HUES6 (cell line): ENCODE results near the gene PANK2.

ENCODE experiments used
- H3K27ac ChIP-seq: 2 replicates; pipeline ENCODE4 v1.7.0; 2013; ENCODE audit warnings: low read depth, mild to moderate bottlenecking, low read length, inconsistent platforms
- H3K27me3 ChIP-seq: 2 replicates; pipeline ENCODE4 v1.6.1; 2013; ENCODE audit warnings: low read length; ENCODE audit not compliant: control insufficient read depth, insufficient read depth
- H3K36me3 ChIP-seq: 2 replicates; pipeline ENCODE4 v1.6.1; 2013; ENCODE audit warnings: low read length; ENCODE audit not compliant: control insufficient read depth, insufficient read depth
- H3K4me1 ChIP-seq: 2 replicates; pipeline ENCODE4 v1.6.1; 2013; ENCODE audit warnings: low read length; ENCODE audit not compliant: control insufficient read depth, insufficient read depth
- H3K4me3 ChIP-seq: 2 replicates; pipeline ENCODE4 v1.5.1; 2013; ENCODE audit warnings: low read depth, low read length
- H3K9ac ChIP-seq: one replicate; pipeline ENCODE4 v1.6.1; 2013; ENCODE audit warnings: mild to moderate bottlenecking, low read length
- H3K9me3 ChIP-seq: 2 replicates; pipeline ENCODE4 v1.6.1; 2013; ENCODE audit warnings: low read depth, low read length; ENCODE audit not compliant: control insufficient read depth, insufficient read depth

Gene PANK2

DNA sequence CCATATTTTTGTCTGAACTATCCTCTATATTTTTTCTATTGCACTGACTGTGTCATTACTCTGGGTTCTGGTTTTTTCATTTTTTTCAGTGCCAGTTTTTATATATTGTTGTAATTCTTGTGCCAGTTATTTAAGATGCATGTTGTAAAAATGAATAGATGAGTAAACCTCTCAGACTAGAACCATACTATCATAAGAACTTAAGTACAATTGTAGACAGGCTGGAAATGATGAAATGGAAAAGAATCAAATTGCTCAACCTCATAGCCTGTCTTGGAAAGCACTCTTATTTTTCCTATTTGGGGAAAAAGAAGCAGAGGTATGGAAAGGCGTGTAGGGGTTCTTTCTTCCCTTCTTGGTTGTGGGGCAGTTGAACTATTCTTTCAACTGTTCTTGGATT is 30.2 kb downstream of the PANK2 start:
- no peaks in the 10 kb centered on the region for H3K27me3 ChIP-seq
- H3K4me3 ChIP-seq = no peak overlapping the region
- H3K27ac ChIP-seq = no peak overlapping the region
- peaks cover 91% of the 10 kb centered on the region for H3K36me3 ChIP-seq
- H3K4me1 ChIP-seq = no peaks in the 10 kb centered on the region
- H3K9ac ChIP-seq = no peak overlapping the region
- no peaks in the 10 kb centered on the region for H3K9me3 ChIP-seq

DNA sequence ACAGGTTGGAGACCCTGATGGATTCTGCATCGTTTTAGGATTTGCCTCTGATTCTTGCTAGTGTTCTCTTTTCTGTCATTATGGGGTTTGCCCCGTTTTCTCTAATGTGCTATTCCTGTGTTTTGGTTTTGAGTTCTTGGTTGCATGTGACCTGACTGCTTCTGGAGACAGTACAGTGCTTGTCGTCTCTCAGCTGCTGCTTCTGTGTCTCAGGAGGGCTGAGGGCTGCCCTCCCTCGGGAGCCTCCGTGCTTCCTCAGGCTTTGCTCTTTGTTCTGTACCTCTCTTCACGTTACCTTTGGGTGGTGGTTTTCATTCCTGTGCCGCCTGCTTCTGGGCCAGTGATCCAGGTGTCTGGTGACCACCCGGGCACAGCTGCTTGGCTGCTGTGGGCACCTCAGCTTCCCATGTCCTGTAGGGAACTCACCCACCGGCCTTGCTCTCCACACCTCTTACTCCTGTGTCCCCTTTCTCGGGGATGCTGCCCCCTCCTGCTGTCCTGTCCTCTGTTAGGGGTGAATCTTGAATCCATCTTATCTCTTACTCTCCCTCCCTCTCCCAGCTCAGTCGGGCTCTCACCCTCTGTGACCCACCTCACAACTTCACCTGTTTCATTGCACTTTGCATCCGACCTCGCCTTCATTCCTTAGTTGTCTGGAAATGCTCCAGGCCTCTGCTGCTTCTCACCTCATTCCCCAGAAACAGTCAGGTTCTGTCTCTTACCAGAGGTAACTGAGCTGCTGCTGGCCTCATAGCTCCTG is 33.2 kb downstream of the PANK2 start:
- H3K9me3 ChIP-seq = no peaks in the 10 kb centered on the region
- H3K27ac ChIP-seq = no peak overlapping the region
- no peaks in the 10 kb centered on the region for H3K27me3 ChIP-seq
- H3K4me1 ChIP-seq = peaks cover 15% of the 10 kb centered on the region
- no peak overlapping the region for H3K4me3 ChIP-seq
- H3K36me3 ChIP-seq = peaks cover 74% of the 10 kb centered on the region
- H3K9ac ChIP-seq = no peak overlapping the region

- Histone ChIP-seq H3K4me3 (no peak overlapping the region), H3K27me3 (no peaks in the 10 kb centered on the region), H3K27ac (no peak overlapping the region), H3K9me3 (no peaks in the 10 kb centered on the region), H3K36me3 (peaks cover 70% of the 10 kb centered on the region), H3K4me1 (peaks cover 21% of the 10 kb centered on the region), H3K9ac (no peak overlapping the region)
Measured at GRCh38 chr20:3922983-3923339, 33.8 kb downstream of the PANK2 start.

- no peak overlapping the region for H3K9ac ChIP-seq
- no peaks in the 10 kb centered on the region for H3K9me3 ChIP-seq
- H3K4me1 ChIP-seq = peaks cover 23% of the 10 kb centered on the region
- H3K36me3 ChIP-seq = peaks cover 62% of the 10 kb centered on the region
- H3K27ac ChIP-seq = no peak overlapping the region
- no peak overlapping the region for H3K4me3 ChIP-seq
- no peaks in the 10 kb centered on the region for H3K27me3 ChIP-seq
Measured at GRCh38 chr20:3923818-3924217, 34.6 kb downstream of the PANK2 start.

GRCh38 chr20:3924304-3925112 is 35.3 kb downstream of the PANK2 start:
- Histone ChIP-seq H3K27me3 (no peaks in the 10 kb centered on the region), H3K9me3 (no peaks in the 10 kb centered on the region), H3K36me3 (peaks cover 55% of the 10 kb centered on the region), H3K27ac (no peak overlapping the region), H3K4me3 (no peak overlapping the region), H3K4me1 (peaks cover 23% of the 10 kb centered on the region), H3K9ac (no peak overlapping the region)

GRCh38 chr20:3925113-3925695 is 36.0 kb downstream of the PANK2 start:
- Histone ChIP-seq H3K36me3 (peaks cover 48% of the 10 kb centered on the region), H3K27me3 (no peaks in the 10 kb centered on the region), H3K27ac (no peak overlapping the region), H3K4me1 (peaks cover 23% of the 10 kb centered on the region), H3K4me3 (no peak overlapping the region), H3K9me3 (no peaks in the 10 kb centered on the region), H3K9ac (no peak overlapping the region)

DNA sequence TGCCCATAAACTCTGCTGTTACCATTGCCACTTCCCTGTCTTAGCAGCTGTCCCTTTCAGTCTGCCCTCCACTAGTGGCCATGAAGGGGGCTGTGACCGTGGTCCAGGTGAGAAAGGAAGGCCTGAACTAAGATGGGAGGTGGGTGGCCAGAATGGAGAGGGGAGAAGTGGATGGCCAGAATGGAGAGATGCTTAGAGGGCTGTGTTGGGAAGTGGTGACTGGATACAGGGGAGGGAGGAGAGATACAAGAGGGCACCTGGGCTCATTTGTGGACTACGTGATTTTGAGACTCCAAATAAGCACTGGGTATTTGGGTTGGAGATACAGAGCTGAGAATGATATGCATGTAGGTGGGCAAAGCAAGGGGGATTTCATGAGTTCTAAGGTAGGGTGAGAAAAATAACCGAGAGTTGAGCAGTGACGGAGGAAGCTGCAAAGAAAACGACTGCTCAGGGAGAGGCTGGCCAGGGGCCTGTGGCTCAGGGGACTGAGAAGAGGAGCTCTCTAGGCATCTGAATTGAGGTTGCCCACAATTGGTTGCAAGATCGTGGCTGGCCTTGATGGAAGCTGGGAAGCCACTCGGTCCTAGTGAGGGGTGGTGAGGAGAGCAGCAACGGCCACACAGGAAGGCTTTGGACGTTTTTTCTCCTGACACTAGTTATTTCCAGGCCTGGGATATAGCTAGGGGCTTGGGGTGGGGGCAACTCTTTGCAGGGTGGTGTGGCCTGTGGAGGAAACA is 36.9 kb downstream of the PANK2 start:
- Histone ChIP-seq H3K4me3 (no peak overlapping the region), H3K27ac (no peak overlapping the region), H3K27me3 (no peaks in the 10 kb centered on the region), H3K36me3 (peaks cover 43% of the 10 kb centered on the region), H3K9me3 (no peaks in the 10 kb centered on the region), H3K4me1 (peaks cover 23% of the 10 kb centered on the region), H3K9ac (no peak overlapping the region)

- Histone ChIP-seq H3K9me3 (no peaks in the 10 kb centered on the region), H3K27me3 (no peaks in the 10 kb centered on the region), H3K4me1 (peaks cover 23% of the 10 kb centered on the region), H3K4me3 (no peak overlapping the region), H3K27ac (no peak overlapping the region), H3K36me3 (peaks cover 33% of the 10 kb centered on the region), H3K9ac (no peak overlapping the region)
Measured at GRCh38 chr20:3927486-3928291, 38.5 kb downstream of the PANK2 start.

DNA sequence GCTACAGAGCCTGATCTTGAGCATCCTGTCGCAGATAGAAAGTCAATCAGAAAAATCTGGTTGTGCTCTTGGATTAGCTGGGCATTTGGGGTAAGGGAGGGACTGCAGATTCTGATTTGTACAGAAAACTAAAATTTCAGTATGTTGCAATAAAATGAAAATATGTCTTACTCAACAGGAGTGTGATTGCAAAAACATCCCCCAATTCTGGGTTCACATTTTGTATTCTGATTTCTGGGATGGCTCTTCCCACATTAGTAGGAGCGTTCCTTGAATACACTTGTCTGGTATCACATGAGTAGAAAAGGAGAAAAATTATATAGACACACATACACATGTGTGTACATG is 40.5 kb downstream of the PANK2 start:
- no peak overlapping the region for H3K27ac ChIP-seq
- no peak overlapping the region for H3K4me3 ChIP-seq
- H3K36me3 ChIP-seq = peaks cover 31% of the 10 kb centered on the region
- no peak overlapping the region for H3K9ac ChIP-seq
- peaks cover 23% of the 10 kb centered on the region for H3K4me1 ChIP-seq
- H3K27me3 ChIP-seq = no peaks in the 10 kb centered on the region
- H3K9me3 ChIP-seq = no peaks in the 10 kb centered on the region
